D721Med (cell line): Measurements from ENCODE around the gene LYVE1.

Source experiments
- DNase-seq: peaks from one replicate; pipeline ENCODE4 v3.0.0; 2011; ENCODE audit warnings: low spot score; ENCODE audit not compliant: insufficient read length
- FAIRE-seq: peaks from 2 replicates; lab custom pipeline; 2011; peaks lifted over from hg19 to GRCh38; lab: Jason Lieb, UNC
- CTCF ChIP-seq: IDR thresholded peaks from 2 replicates; pipeline ENCODE4 v1.5.1; 2012; ENCODE audit warnings: mild to moderate bottlenecking, control low read depth; ENCODE audit not compliant: insufficient read depth; ENCODE audit errors: missing control alignments

LYVE1 gene

DNA sequence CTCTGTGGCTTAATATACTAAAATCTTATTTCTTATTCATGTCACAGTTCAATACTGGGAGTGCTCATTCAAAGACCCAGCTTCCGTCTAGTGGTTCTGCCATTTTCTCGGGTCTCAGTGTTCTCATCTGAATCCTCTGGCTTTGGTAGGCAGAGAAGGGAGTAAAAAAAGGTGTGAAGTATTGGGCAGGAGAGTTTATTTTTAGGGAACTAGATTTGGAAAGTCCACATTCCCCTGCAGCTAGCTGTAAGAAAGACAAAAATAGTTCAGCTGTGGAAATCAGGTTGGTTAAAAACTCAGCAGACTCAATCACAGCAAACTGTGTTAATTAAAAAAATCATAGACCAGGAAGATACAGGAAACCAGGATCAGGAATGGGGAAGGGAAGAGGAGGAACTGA lies 4.1 kb upstream of the LYVE1 start:
- no peak for TF ChIP-seq CTCF
- FAIRE-seq (no peak), DNase-seq (no peak)

DNA sequence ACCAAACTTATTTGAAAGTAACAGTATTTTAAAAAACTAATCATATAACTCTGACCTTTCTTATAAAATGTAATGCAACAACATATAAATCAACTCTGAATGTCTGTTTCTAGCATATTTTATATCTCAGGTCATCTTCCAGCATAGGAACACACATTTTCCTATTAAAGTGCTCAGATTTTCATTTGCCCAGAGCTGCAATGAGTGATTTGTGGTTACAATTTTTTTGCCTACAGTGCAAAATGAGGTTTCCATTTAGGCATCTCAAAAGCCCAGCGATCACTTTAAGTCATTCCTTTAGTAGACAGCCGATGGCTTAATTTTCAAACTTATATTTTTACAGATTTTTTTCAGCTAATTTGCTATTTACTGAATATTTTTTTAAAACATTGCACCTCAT lies 1.0 kb downstream of the LYVE1 start:
- FAIRE-seq (no peak), DNase-seq (no peak)
- no peak for TF ChIP-seq CTCF

GRCh38 chr11:10566257-10566957 lies 2.1 kb downstream of the LYVE1 start:
- TF ChIP-seq CTCF, result no peak
- DNase-seq (no peak), FAIRE-seq (no peak)

DNA sequence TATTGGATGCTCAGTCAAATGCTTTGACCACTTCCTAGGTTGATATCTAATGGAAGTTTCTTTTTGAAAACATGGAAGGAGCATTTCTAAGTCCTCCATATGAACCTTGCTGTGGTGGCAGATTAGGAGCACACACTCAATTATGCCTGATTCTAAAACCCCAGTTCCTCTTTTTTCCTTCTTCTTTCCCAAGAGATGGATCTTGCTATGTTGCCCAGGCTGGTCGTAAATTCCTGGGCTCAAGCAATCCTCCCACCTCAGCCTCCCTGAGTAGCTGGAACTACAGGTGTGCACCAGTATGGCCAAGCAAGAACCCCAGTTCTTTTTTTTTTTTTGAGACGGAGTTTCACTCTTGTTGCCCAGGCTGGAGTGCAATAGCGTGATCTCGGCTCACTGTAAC lies 3.0 kb downstream of the LYVE1 start:
- DNase-seq (no peak), FAIRE-seq (no peak)
- TF ChIP-seq CTCF, result no peak

GRCh38 chr11:10564696-10565318 lies 3.7 kb downstream of the LYVE1 start:
- DNase-seq (no peak), FAIRE-seq (no peak)
- no peak for TF ChIP-seq CTCF

DNA sequence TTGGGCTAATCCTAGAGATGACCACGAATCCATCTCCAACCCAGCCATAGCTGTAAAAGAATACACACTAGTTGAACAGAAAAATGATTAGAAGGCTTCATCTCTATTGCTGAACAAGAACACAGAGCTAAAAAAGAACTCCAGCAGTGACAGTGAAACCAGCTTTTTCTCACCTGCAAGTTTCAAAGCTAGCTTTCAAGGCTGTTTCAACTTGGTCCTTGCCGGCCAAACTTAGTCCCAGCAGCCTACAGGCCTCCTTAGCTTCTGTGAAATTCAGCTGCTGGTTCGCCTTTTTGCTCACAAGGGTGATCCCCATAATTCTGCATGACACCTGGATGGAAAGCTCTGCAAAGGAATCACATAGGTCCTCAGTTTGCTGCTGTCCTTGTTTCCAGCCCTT lies 4.4 kb downstream of the LYVE1 start:
- no peak for DNase-seq
- TF ChIP-seq CTCF, result no peak
- FAIRE-seq, result no peak

DNA sequence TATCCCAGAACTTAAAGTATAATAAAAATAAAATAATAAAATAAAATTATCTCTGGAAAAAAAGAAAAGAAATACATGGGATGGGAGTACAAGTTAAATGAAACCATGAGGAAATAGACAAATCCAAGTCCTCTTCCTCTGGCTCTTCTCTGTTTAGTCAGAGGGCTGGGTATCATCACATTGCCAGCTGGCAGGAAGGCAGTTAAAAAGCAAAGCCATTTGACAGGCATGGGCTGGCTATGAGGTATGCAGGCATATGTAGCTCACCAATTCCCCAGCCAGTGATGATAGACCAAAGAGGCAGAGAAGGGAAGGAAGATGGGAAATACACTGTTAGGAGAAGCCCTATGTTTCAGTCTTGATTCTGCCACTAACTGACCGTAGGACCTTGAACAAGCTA lies 6.5 kb downstream of the LYVE1 start:
- FAIRE-seq (no peak), DNase-seq (no peak)
- no peak for TF ChIP-seq CTCF
